ENCODE results near the gene SERTAD2.

Gene SERTAD2

DNA sequence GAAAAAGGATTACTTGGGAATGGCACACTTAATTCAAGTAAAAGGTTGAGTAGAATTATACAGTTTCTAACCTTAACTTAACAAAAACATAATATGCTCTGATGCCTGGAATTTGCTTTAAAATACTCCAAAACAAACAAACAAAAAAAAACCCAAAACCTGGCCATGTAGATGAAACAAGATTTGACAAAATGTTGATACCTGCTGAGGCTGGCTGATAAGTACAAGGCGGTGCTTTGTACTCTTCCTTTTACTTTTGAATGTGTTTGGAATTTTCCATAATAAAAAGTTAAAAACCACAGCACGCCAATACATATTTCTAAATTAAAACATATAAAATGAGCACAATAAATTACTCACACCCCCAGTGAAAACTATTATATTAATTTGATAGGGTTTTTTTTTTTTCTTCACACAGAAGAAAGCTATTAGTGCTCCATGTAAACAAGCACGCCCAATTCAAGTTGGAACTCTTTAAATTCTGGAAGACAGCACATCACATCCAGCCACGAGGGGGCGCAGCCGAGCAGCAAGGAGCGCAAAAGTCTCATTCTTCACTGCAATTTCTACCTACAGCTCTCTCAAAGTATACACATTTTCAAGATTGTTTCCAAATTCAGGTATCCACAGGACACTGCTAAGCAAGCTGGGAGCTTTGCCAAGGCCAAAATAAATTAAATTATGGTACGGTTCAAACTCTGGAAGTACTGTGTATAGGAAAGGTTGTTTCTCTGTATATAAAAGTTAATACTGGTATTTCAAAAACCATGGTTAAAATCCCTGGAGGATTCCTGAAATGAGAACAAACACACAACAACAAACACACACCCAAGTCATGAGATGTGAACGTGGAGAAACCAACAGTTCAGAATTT, 7.5 kb downstream of the SERTAD2 start:
- DNase-seq = peak; percentile 81

DNA sequence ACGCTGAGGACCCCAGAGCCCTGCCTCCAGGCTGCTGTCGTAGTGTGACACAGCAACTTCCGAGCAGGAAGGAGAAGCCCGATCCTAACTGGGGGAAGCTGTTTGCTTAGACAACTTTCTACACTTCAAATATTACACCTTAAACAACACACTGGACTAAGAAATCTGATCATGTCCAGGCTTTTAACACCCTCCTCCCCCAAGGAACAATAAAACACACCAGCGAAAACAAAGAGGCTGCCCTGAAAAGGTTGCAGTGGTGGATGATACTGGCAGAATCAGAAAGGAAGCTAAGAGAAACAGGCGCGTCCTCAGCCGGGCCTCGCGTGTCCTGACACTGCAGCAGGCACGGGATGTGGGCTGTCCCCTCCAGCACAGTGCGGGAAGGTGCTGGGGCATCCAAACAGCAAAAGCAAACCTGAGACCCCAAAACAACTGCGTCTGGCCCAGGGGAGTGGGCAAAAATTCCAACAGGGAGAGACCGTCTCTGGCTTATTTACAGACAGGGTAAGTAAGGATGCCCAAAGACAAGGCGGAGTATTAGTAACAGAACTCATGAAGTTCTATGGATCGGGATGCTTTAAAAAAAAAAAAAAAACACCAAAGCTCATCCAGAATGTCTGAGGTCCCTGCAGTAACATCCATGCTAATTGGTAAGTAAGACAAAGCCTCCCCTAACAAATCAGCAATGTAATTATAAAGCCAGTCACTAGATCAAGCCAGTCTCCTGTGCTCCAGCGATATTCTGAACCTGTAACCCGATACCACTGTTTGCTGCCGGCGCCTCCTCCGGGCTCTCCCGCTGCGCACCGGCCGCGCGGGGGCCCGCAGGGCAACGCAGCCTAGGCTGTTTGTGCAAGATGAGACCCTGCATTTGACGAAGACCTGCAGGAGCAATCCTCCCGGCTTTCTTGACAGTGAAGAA, 9.0 kb downstream of the SERTAD2 start:
- peak; percentile 85 for DNase-seq

GRCh38 chr2:64643838-64644457, 9.8 kb downstream of the SERTAD2 start:
- DNase-seq = no peak

GRCh38 chr2:64641599-64641998, 12.1 kb downstream of the SERTAD2 start:
- DNase-seq = no peak

GRCh38 chr2:64640153-64641044, 13.3 kb downstream of the SERTAD2 start:
- no peak for DNase-seq

- no peak for DNase-seq
Observed at GRCh38 chr2:64639691-64640090, 14.0 kb downstream of the SERTAD2 start.

GRCh38 chr2:64638502-64639120, 15.1 kb downstream of the SERTAD2 start:
- no peak for DNase-seq

DNA sequence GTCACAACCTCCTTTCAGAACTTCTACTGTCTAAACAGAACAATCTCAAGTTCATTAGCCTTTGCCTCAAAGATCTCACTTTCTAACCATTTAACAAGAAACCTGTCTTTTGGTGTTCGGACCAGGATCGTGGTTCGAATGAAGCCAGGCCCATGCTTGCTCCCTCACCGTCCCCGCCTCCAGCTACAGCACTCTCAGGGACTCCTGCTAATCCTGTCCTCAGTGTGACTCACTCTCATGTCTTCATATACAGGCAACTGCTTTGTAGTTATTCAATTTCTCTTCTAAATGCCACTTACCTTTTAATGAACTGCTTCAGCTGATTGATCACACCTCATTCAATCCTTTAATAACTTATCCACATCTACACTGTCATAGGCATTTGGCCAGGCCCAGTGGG, 15.8 kb downstream of the SERTAD2 start:
- DNase-seq = no peak

DNA sequence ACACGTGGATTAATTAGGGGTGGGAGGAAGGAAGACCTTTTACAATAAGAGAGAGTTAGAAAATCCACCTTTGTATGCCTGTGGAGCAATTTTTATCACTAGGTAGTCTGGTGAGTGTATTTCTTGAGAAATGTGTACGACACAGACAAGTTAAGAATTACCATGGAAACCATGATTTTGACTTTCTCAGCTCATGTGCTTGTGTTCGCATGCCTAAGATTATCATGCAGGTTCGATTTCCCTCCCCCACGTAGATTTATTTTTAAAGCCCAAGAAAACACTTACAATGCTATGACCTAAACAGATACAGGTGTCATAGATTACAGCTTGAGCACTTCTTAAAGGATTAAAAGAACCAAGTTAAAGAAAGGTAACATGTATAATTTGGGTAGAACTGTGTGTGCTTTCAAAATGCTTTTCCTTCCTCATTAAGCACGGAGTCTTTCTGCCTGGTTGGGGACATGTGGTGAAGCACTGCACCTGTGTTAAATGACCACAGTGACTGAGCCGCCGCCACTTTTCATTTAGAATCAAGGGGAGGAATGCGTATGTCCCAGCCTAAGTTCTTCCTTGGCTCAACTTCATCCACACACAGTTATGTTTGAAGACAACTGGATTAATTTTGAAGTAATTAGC, 16.6 kb downstream of the SERTAD2 start:
- DNase-seq = no peak

DNA sequence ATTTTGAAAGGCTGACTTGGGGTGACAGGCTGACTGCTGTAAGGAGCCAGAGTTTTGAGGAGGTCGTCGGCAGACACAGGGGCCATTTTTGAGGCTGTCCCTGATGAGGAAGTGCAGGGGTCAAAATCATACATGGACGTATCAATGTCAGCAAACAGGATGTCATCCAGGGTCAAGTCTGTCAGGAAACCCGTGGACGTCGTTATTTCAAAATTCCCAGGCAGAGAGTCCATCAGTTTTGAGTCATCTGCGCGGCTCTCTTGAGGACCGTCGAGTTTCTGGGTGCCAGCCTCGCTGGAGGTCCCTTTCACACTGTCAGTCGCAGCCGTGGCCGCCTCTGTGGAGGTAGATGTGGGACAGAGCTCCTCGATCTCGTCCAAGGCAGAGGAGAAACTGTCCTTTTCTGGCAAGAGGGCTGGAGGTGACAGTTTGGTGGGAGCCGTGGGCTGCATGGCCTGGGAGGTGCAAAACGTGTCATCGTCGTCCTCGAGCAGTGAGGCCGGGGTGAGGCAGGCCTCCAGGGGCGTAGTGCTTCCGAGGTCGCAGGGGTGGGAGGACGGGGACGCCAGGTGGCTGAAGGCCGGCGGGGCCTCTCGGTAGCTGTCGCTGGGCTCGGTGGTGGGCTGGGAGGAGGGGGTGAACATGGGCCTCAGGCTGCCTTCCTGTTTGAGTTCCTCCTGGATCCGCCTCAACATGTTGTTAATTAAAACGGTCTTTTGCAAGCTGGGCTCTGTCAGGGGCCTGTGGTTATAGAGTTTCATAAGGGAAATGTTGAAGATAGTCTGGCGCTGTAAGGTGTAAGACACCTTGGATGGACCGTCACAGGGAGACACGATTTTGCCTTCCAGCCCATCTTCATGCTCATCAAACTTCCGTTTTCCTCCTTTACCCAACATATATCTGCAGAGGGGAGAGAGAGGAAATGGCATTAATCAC, 17.5 kb downstream of the SERTAD2 start:
- DNase-seq = no peak

- no peak for DNase-seq
Observed at GRCh38 chr2:64634345-64635267, 19.1 kb downstream of the SERTAD2 start.

DNA sequence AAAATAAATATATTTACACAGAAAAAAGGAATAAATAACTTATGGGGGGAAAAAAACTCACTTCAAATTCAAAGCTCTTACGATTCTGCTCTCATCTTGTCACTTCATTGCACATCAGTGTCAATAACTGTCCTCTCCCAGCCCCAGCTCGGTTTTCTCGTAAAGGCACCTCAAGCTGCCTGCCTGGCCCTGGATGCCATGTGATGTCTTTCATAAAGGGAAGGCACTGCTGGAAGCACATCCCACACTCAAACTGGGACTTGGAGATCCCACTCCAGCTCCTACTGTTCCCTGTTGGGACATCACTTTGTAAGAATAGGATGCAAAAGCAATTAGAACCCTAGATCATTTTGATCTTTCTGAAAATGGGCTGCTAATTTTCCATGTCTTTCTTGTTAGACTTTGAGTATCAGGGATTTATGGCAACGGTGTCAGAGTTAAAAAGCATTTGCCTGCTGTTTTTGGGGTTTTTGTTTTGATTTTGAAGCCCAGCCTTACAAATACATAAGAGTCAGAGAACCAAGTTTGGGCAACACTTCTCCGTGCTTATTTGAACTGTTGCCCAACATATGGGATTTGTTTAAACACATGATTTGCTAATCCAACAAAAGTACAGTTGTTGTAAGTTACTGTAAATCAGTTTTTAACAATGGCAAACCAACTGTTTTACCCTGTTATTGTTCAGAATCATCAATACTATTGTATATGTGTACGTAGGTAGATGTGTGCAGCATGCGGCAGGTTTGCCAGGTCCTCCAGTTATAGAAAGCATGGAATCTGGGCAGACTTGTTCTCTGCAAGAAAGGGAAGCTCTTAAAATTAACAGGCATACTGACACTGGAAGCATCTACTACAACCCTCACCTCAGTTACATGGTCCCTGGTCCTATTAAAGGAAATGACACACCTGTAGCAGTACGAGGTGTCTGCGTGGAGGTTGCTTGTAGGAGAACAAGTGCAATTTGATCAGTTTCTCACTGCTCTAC, 20.6 kb downstream of the SERTAD2 start:
- DNase-seq = no peak

DNA sequence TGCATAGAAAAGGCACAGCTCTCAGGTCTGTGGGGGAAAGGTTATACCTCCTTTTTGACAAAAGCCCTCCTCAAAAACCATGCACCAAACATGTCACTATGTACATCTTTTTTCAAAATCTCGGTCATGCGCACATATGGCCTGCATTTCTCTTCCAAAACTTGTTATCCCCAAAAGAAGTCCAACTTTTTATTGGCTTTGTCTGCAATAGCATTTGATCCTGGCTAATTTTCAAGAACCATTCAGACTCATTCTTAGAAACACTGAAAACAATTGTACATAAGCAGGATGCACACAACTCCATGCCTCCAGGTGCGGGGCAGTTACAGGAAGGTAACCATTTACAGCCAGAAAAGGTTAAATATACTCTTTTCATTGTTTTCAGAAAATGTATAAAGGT, 21.9 kb downstream of the SERTAD2 start:
- no peak for DNase-seq

- DNase-seq = no peak
Observed at GRCh38 chr2:64630752-64631151, 23.0 kb downstream of the SERTAD2 start.

- DNase-seq = no peak
Observed at GRCh38 chr2:64629875-64630274, 23.8 kb downstream of the SERTAD2 start.

DNA sequence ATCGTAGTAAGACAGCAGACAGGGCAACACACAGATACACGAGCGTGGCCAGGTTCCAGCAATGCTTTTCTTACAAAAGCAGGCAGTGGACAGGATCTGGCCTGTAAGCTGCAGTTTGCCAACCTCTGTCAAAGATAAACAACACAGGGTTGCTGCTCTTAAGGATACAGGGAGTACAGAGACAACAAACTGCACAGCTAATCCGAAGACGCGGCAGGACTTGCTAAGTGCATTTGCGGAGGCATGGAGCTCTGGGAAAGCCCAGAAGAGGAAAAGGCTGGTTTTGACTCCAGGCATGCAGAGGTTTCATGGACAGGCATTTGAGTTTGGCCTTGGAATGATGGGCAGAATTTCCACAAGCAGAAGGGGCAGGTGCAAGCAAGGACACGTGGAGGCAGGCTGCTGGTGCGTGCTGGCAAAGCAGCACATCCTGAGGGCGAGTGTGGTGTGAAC, 24.4 kb downstream of the SERTAD2 start:
- no peak for DNase-seq

All from retina (tissue), 1 donor.